ENCODE measurements around the gene MPZL1.
"Not testable (repeated sequence)": the region's sequence is repeated elsewhere in the genome, so short reads cannot be mapped to it uniquely, and the experiment has no call there.

MPZL1 gene

GRCh38 chr1:167784876-167785550 lies 63.2 kb downstream of the MPZL1 start:
- DNase-seq: no peak

GRCh38 chr1:167786502-167786901 lies 64.7 kb downstream of the MPZL1 start:
- no peak for DNase-seq

GRCh38 chr1:167789501-167789900 lies 67.7 kb downstream of the MPZL1 start:
- DNase-seq: no peak

- no peak for DNase-seq
These were observed 68.3 kb downstream of the MPZL1 start for GRCh38 chr1:167790117-167790516.

- no peak for DNase-seq
These were observed 69.8 kb downstream of the MPZL1 start for GRCh38 chr1:167791281-167792187.

- no peak for DNase-seq
These were observed 70.4 kb downstream of the MPZL1 start for GRCh38 chr1:167792188-167792565.

- DNase-seq: no peak
These were observed 72.3 kb downstream of the MPZL1 start for GRCh38 chr1:167794043-167794442.

- DNase-seq: no peak
These were observed 74.3 kb downstream of the MPZL1 start for GRCh38 chr1:167795810-167796740.

GRCh38 chr1:167797015-167797414 lies 75.2 kb downstream of the MPZL1 start:
- DNase-seq: no peak

GRCh38 chr1:167798952-167799351 lies 77.2 kb downstream of the MPZL1 start:
- DNase-seq: no peak

GRCh38 chr1:167799747-167800146 lies 78.0 kb downstream of the MPZL1 start:
- no peak for DNase-seq

- DNase-seq: no peak
These were observed 78.5 kb downstream of the MPZL1 start for GRCh38 chr1:167800251-167800650.

GRCh38 chr1:167802235-167802634 lies 80.5 kb downstream of the MPZL1 start:
- DNase-seq: no peak

- peak; percentile 91 for DNase-seq
These were observed 81.8 kb downstream of the MPZL1 start for GRCh38 chr1:167803358-167804207.

- DNase-seq: no peak
These were observed 83.3 kb downstream of the MPZL1 start for GRCh38 chr1:167805041-167805556.

- DNase-seq: not testable (repeated sequence)
These were observed 84.5 kb downstream of the MPZL1 start for GRCh38 chr1:167806235-167806634.

GRCh38 chr1:167806676-167807075 lies 84.9 kb downstream of the MPZL1 start:
- DNase-seq: not testable (repeated sequence)

GRCh38 chr1:167808104-167808503 lies 86.3 kb downstream of the MPZL1 start:
- DNase-seq: no peak

- DNase-seq: no peak
These were observed 86.9 kb downstream of the MPZL1 start for GRCh38 chr1:167808690-167809089.

- no peak for DNase-seq
These were observed 91.2 kb downstream of the MPZL1 start for GRCh38 chr1:167812972-167813371.

- no peak for DNase-seq
These were observed 93.9 kb downstream of the MPZL1 start for GRCh38 chr1:167815650-167816049.

Measured in NCI-H1694 treated with DMSO at 0.1 percent for 48 hours (cell line).